CD8-positive, alpha-beta memory T cell (primary cell): ENCODE data around the gene TSFM. TPM values are rescaled to one million over a fixed set of nuclear protein-coding genes. Genes with fewer than 3 reads are reported as not detected.

Source experiments
- CTCF ChIA-PET: fragments of 350-600 bp; sonication (Branson Sonifier 250); formaldehyde crosslinking; loops from one replicate; lab custom pipeline; 2021; ENCODE audit warnings: antibody characterized with exemption; lab: Charles Lee
- POLR2A ChIA-PET: fragments of 350-600 bp; sonication (Branson Sonifier 250); formaldehyde crosslinking; loops from one replicate; lab custom pipeline; 2021; ENCODE audit warnings: antibody characterized with exemption; lab: Charles Lee
- DNase-seq, 5 donors: peaks; one replicate each; pipeline versions ENCODE4 v3.0.0 to v3.0.0-alpha.2; 2020 to 2022; ENCODE audit warnings: mixed read lengths in 1 of 5
- H3K27ac ChIP-seq: one replicate; pipeline ENCODE4 v1.7.0; 2013; ENCODE audit warnings: low read depth, mild to moderate bottlenecking, low read length, moderate library complexity
- H3K27me3 ChIP-seq: 2 replicates; pipeline ENCODE4 v1.7.0; 2013; ENCODE audit warnings: low read length, mild to moderate bottlenecking; ENCODE audit not compliant: insufficient read depth, poor library complexity, severe bottlenecking
- H3K36me3 ChIP-seq: 2 replicates; pipeline ENCODE4 v1.7.0; 2013; ENCODE audit warnings: mild to moderate bottlenecking, low read length, moderate library complexity; ENCODE audit not compliant: insufficient read depth
- H3K4me1 ChIP-seq: 2 replicates; pipeline ENCODE4 v1.7.0; 2013; ENCODE audit warnings: mild to moderate bottlenecking, low read length, moderate library complexity; ENCODE audit not compliant: insufficient read depth
- H3K4me3 ChIP-seq: 2 replicates; pipeline ENCODE4 v1.7.0; 2013; ENCODE audit warnings: mild to moderate bottlenecking, low read length
- H3K9me3 ChIP-seq: 2 replicates; pipeline ENCODE4 v1.7.0; 2013; ENCODE audit warnings: mild to moderate bottlenecking, low read length
- H3K27ac Mint-ChIP-seq, 8 donors: one replicate each; pipeline ENCODE4 v1.8.0; 2020 to 2021; ENCODE audit warnings: mixed read lengths in 8 of 8, mild to moderate bottlenecking in 6 of 8, inconsistent platforms in 3 of 8, moderate library complexity in 3 of 8
- H3K27me3 Mint-ChIP-seq, 2 donors: one replicate each; pipeline ENCODE4 v1.8.0; 2020 to 2021; ENCODE audit warnings: mixed read lengths in 2 of 2, mild to moderate bottlenecking in 1 of 2, moderate library complexity in 1 of 2
- H3K36me3 Mint-ChIP-seq, 3 donors: one replicate each; pipeline ENCODE4 v1.8.0; 2020 to 2021; ENCODE audit warnings: mixed read lengths in 3 of 3, inconsistent platforms in 1 of 3, mild to moderate bottlenecking in 1 of 3
- H3K4me1 Mint-ChIP-seq, 3 donors: one replicate each; pipeline ENCODE4 v1.8.0; 2020 to 2021; ENCODE audit warnings: mixed read lengths in 3 of 3, inconsistent platforms in 1 of 3, mild to moderate bottlenecking in 1 of 3
- H3K4me3 Mint-ChIP-seq, 7 donors: one replicate each; pipeline ENCODE4 v1.8.0; 2020 to 2021; ENCODE audit warnings: mixed read lengths in 7 of 7, mild to moderate bottlenecking in 6 of 7, moderate library complexity in 4 of 7, inconsistent platforms in 2 of 7
- H3K9me3 Mint-ChIP-seq, 5 donors: one replicate each; pipeline ENCODE4 v1.8.0; 2020 to 2022; ENCODE audit warnings: mixed read lengths in 5 of 5, mild to moderate bottlenecking in 3 of 5, moderate library complexity in 2 of 5, inconsistent platforms in 1 of 5
- polyA plus RNA-seq: library from polyadenylated mRNA; unstranded; fragments of 300-500 nt; fragmentation: Illumina TruSeq; gene quantifications from one replicate; pipeline ENCODE4 v1.2.3, GENCODE V29; 2021
- total RNA-seq, 2 experiments: library from RNA; stranded (reverse); gene quantifications; one replicate each; pipeline ENCODE4 v1.2.3, GENCODE V29; 2021

TSFM gene
- total and polyA plus RNA-seq, 3 experiments from 2014 or later = 32.6 to 69.0 (median 64.0) TPM

DNA sequence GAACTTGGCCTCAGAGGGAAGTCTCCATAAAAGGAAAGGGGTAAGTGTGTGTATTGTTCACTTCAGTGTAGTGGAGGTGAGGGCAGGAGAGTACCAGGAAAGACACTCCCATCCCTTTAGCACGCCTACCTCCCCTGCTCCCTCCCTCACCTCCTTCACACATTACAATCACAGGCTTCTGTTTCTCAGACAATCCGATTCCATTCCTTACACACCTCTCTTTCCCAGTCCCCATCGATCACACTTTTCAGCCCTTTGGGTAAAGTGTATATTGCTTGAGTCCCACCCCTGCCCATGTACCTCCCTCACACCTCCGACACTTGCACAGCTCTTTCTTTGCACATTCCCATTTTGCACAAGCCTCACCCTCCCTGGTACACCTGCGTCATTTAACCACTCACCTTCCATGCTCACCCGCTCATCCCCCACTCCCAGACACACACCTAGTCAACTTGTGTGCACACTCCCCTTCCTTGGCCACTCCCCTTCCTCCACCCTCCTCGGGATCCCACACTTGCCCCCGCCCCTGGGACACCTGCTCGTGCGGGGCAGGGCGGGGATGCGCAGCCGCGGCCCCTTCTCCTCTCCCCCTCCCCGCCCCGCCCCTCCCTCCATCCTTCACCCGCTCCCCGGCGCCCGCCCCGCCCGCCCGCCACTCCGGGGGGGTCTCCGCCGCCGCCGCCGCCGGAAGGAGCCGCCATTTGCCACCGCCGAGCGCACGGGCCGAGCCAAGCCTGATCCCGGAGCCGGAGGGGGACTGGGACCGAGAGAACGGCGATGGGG, 28.0 kb upstream of the TSFM start, which contains the start of gene MARCHF9:
Gene MARCHF9 (plus strand): TSS at position 693 of the 783 bp plus-strand sequence. CDS start 426 bp downstream, outside the sequence.
- H3K27ac Mint-ChIP-seq = peak within 1 kb of the TSS; percentile 93 to 100 (median 97)

GRCh38 chr12:57755194-57755453, 27.5 kb upstream of the TSFM start:
- no peak overlapping the region for H3K27ac ChIP-seq
- CTCF ChIA-PET = interaction anchor here (0.5 to 3.4 kb wide), 4 partner anchors 11 to 150 kb away, joined by 3 to 37 read pairs (median 17); partner anchors contain the start of genes CYP27B1 and TSFM
- peaks cover 11% of the 10 kb centered on the region for H3K36me3 ChIP-seq
- H3K27ac Mint-ChIP-seq = peak overlapping the region in 1 of 8 donors; percentile 63
- peaks cover 50% of the 10 kb centered on the region for H3K4me1 ChIP-seq
- peaks cover 4 to 52% (median 4%) of the 10 kb centered on the region in 3 donors for H3K36me3 Mint-ChIP-seq
- no peaks in the 10 kb centered on the region for H3K9me3 ChIP-seq
- peaks cover 0 to 2% of the 10 kb centered on the region in 2 donors for H3K27me3 Mint-ChIP-seq
- H3K27me3 ChIP-seq = no peaks in the 10 kb centered on the region
- peaks cover 60 to 76% (median 70%) of the 10 kb centered on the region in 3 donors for H3K4me1 Mint-ChIP-seq
- peak overlapping the region in 5 of 7 donors; percentile 48 to 95 (median 54) for H3K4me3 Mint-ChIP-seq
- DNase-seq = no peak
- POLR2A ChIA-PET = interaction anchor here (3.0 kb wide), 1 partner anchor 12 kb away, joined by 12 read pairs; the partner anchor contains the start of gene CYP27B1
- no peak overlapping the region for H3K4me3 ChIP-seq
- H3K9me3 Mint-ChIP-seq = no peaks in the 10 kb centered on the region

More for the DNA sequence above, 28.0 kb upstream of the TSFM start, which contains the start of gene MARCHF9:
- Mint-ChIP-seq H3K36me3 (peaks cover 4 to 49% (median 4%) of the 10 kb centered on the region in 3 donors), H3K9me3 (no peaks in the 10 kb centered on the region), H3K4me3 (peak within 1 kb of the TSS; percentile 88 to 97 (median 94)), H3K27me3 (peaks cover 0 to 2% of the 10 kb centered on the region in 2 donors), H3K4me1 (peaks cover 55 to 71% (median 65%) of the 10 kb centered on the region in 3 donors)
- Histone ChIP-seq H3K27me3 (no peaks in the 10 kb centered on the region), H3K36me3 (peaks cover 11% of the 10 kb centered on the region), H3K9me3 (no peaks in the 10 kb centered on the region), H3K4me3 (peak within 1 kb of the TSS; percentile 65), H3K27ac (peak within 1 kb of the TSS; percentile 69), H3K4me1 (peaks cover 50% of the 10 kb centered on the region)
- ChIA-PET CTCF (interaction anchor here (0.5 to 3.4 kb wide), 6 partner anchors 12 to 150 kb away, joined by 3 to 37 read pairs (median 4); partner anchors contain the start of genes CYP27B1 and TSFM), POLR2A (interaction anchor here (0.6 to 3.0 kb wide), 2 partner anchors 12 kb away, joined by 3 to 12 read pairs; partner anchors contain the start of gene CYP27B1)
- peak; percentile 76 to 92 (median 81) for DNase-seq

DNA sequence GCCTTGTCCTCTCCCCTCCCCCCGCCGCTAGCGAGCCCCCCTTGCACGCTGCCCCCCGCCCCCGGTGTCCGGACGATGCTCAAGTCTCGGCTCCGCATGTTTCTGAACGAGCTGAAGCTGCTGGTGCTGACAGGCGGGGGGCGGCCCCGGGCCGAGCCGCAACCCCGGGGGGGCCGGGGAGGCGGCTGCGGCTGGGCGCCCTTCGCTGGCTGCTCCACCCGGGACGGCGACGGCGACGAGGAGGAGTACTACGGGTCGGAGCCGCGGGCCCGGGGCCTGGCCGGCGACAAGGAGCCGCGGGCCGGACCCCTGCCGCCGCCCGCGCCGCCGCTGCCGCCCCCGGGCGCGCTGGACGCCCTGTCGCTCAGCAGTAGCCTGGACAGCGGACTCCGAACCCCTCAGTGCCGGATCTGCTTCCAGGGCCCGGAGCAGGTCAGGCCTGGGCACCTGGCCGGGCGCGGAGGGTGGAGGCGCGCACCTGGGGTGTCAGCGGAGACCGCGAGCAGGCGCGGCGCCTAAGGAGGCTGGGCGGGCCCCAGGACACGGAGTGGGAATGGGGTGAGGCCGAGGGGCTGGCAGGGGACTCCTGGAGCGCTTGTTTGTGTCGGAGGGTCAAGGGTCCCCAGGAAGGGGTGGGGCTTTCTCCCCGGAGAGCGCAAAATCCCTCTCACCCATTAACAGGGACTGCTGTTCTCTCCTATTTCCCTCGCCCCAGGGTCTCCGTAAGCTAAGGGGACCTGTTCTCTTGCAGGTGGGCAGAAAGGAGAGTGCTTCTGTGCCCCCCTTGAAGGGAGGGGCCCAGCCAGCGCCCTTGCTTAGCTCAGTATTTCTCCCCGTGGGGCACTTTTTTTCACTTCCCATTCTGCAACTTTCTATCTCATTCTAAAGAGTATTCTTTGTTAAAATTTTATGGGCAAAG, 26.9 kb upstream of the TSFM start:
- peaks cover 59 to 70% (median 65%) of the 10 kb centered on the region in 3 donors for H3K4me1 Mint-ChIP-seq
- H3K27me3 ChIP-seq = no peaks in the 10 kb centered on the region
- peak overlapping the region; percentile 40 for H3K27ac ChIP-seq
- no peaks in the 10 kb centered on the region for H3K9me3 ChIP-seq
- no peaks in the 10 kb centered on the region for H3K9me3 Mint-ChIP-seq
- peaks cover 4 to 46% (median 4%) of the 10 kb centered on the region in 3 donors for H3K36me3 Mint-ChIP-seq
- CTCF ChIA-PET = interaction anchor here (0.5 to 3.4 kb wide), 17 partner anchors 11 to 237 kb away, joined by 3 to 37 read pairs (median 5); partner anchors contain the start of genes AVIL, CYP27B1, EEF1AKMT3 and METTL1
- peak overlapping the region; percentile 52 for H3K4me3 ChIP-seq
- H3K27ac Mint-ChIP-seq = peak overlapping the region; percentile 78 to 97 (median 91)
- peaks cover 0 to 2% of the 10 kb centered on the region in 2 donors for H3K27me3 Mint-ChIP-seq
- POLR2A ChIA-PET = interaction anchor here (1.4 to 3.0 kb wide), 5 partner anchors 11 to 27 kb away, joined by 5 to 12 read pairs (median 6); partner anchors contain the start of genes CYP27B1, EEF1AKMT3, METTL1 and TSFM
- H3K36me3 ChIP-seq = peaks cover 13% of the 10 kb centered on the region
- H3K4me3 Mint-ChIP-seq = peak overlapping the region; percentile 83 to 97 (median 89)
- peaks cover 48% of the 10 kb centered on the region for H3K4me1 ChIP-seq
- peak; percentile 36 to 73 (median 51) for DNase-seq

DNA sequence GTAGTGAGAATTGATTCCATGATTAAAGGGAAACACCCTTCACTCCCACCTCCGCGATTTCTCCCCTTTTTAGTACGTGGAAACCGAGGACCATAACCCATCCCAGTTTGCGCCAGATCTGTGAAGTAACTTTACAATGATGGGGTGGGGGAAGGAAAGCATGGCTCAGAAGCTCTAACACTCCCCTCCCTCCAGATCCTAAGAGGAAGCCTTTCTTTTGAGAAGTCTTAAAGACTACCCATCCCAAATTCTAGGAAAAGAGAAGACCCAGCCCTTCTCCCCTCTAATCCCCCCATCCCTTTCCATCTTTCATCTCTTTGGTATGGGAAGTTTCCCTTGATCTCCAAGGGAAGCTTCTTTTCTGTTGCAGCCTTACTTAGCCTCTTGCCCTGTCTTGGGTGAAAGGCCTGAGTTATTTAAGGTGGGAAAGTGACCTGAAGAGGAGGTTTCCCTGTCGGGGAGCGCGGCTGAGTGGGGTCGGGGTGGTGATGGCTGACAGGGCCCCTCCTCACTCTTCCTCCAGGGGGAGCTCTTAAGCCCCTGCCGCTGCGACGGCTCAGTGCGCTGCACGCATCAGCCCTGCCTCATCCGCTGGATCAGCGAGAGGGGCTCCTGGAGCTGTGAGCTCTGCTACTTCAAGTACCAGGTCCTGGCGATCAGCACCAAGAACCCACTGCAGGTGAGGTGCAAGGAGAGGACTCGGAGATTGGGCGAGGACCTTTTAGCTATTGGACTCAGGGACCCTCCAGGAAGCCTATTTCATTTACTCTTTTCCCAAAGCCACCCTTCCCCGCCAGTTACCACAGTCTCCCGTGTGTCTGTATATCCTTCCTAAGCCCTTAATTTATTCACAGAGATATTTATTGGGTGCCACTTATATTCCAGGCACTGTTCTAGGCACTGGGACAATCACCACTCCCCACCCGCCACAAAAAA, 25.9 kb upstream of the TSFM start:
- H3K4me3 Mint-ChIP-seq = peak overlapping the region; percentile 83 to 97 (median 89)
- H3K36me3 Mint-ChIP-seq = peaks cover 4 to 41% (median 4%) of the 10 kb centered on the region in 3 donors
- Histone ChIP-seq H3K9me3 (no peaks in the 10 kb centered on the region), H3K27ac (peak overlapping the region; percentile 40), H3K36me3 (peaks cover 15% of the 10 kb centered on the region), H3K4me1 (peaks cover 38% of the 10 kb centered on the region), H3K27me3 (no peaks in the 10 kb centered on the region), H3K4me3 (peak overlapping the region; percentile 52)
- H3K9me3 Mint-ChIP-seq = no peaks in the 10 kb centered on the region
- ChIA-PET POLR2A (interaction anchor here (1.1 to 3.0 kb wide), 6 partner anchors 10 to 90 kb away, joined by 3 to 12 read pairs (median 6); partner anchors contain the start of genes CTDSP2, CYP27B1, EEF1AKMT3 and METTL1), CTCF (interaction anchor here (0.8 to 3.4 kb wide), 23 partner anchors 10 to 238 kb away, joined by 3 to 37 read pairs (median 5); partner anchors contain the start of genes AVIL, CYP27B1, EEF1AKMT3 and METTL1)
- peak; percentile 54 to 80 (median 65) for DNase-seq
- peaks cover 0 to 2% of the 10 kb centered on the region in 2 donors for H3K27me3 Mint-ChIP-seq
- peaks cover 51 to 60% (median 55%) of the 10 kb centered on the region in 3 donors for H3K4me1 Mint-ChIP-seq
- peak overlapping the region; percentile 84 to 97 (median 92) for H3K27ac Mint-ChIP-seq

GRCh38 chr12:57757771-57758170, 24.8 kb upstream of the TSFM start:
- peak overlapping the region in 3 of 7 donors; percentile 15 to 63 (median 36) for H3K4me3 Mint-ChIP-seq
- H3K4me1 Mint-ChIP-seq = peaks cover 42 to 49% (median 44%) of the 10 kb centered on the region in 3 donors
- no peak overlapping the region for H3K4me3 ChIP-seq
- peaks cover 0 to 2% of the 10 kb centered on the region in 2 donors for H3K27me3 Mint-ChIP-seq
- peak overlapping the region in 1 of 8 donors; percentile 6 for H3K27ac Mint-ChIP-seq
- H3K4me1 ChIP-seq = peaks cover 32% of the 10 kb centered on the region
- DNase-seq = no peak
- no peaks in the 10 kb centered on the region for H3K27me3 ChIP-seq
- ChIA-PET POLR2A (interaction anchor here (2.3 kb wide), 1 partner anchor 17 kb away, joined by 5 read pairs; no protein-coding TSS in a partner anchor), CTCF (interaction anchor here (1.6 to 2.3 kb wide), 2 partner anchors 23 to 30 kb away, joined by 5 to 19 read pairs; no protein-coding TSS in a partner anchor)
- peaks cover 4 to 36% (median 4%) of the 10 kb centered on the region in 3 donors for H3K36me3 Mint-ChIP-seq
- no peaks in the 10 kb centered on the region for H3K9me3 ChIP-seq
- H3K27ac ChIP-seq = no peak overlapping the region
- peaks cover 15% of the 10 kb centered on the region for H3K36me3 ChIP-seq
- H3K9me3 Mint-ChIP-seq = no peaks in the 10 kb centered on the region

GRCh38 chr12:57758552-57759359, 23.8 kb upstream of the TSFM start:
- ChIA-PET CTCF (interaction anchor here (0.8 to 2.3 kb wide), 9 partner anchors 8 to 144 kb away, joined by 3 to 24 read pairs (median 4); partner anchors contain the start of gene TSFM), POLR2A (interaction anchor here (1.5 kb wide), 1 partner anchor 14 kb away, joined by 4 read pairs; the partner anchor contains the start of gene TSPAN31)
- H3K4me3 Mint-ChIP-seq = peak overlapping the region in 2 of 7 donors; percentile 63 to 75
- no peak overlapping the region for H3K4me3 ChIP-seq
- H3K36me3 Mint-ChIP-seq = peaks cover 4 to 36% (median 4%) of the 10 kb centered on the region in 3 donors
- H3K27ac Mint-ChIP-seq = peak overlapping the region in 5 of 8 donors; percentile 20 to 94 (median 52)
- H3K27ac ChIP-seq = no peak overlapping the region
- no peaks in the 10 kb centered on the region for H3K9me3 ChIP-seq
- H3K27me3 ChIP-seq = no peaks in the 10 kb centered on the region
- peaks cover 22% of the 10 kb centered on the region for H3K4me1 ChIP-seq
- DNase-seq = no peak
- peaks cover 6 to 9% of the 10 kb centered on the region in 2 donors for H3K27me3 Mint-ChIP-seq
- no peaks in the 10 kb centered on the region for H3K9me3 Mint-ChIP-seq
- peaks cover 15% of the 10 kb centered on the region for H3K36me3 ChIP-seq
- peaks cover 33 to 39% (median 34%) of the 10 kb centered on the region in 3 donors for H3K4me1 Mint-ChIP-seq
